Measurements from ENCODE around the gene NRP2. TPM values are rescaled to one million over a fixed set of nuclear protein-coding genes. Genes with fewer than 3 reads are reported as not detected.

Gene NRP2
- total and polyA plus RNA-seq, 2 of the 13 experiments (the other 11 are each of a cell fraction or from before 2014, with no cell fraction given): 0.65 to 1.4 TPM

DNA sequence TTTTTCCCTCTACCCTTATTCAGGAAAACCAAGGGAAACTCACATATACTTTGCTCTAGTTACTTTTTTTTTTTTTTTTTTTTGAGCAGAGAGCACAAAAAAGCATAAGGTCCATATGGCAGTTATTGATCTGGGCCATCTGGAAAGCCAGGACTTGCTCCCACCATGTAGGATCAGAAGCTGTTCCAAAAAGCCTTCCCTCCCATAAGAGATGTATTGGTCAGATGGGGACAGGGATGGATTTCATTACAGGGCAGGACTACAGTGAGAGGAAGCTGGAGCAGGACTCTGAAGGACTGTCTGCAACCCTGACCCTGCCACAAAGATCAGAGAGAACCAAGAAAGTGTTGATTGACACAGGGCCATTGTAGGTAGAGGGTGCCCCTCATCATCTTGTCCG lies 57.3 kb downstream of the NRP2 start:
- no peaks in the 10 kb centered on the region for H3K9me3 ChIP-seq (ENCODE audit: low read length)
- H4K20me1 ChIP-seq (ENCODE audit: insufficient read depth, low read length): no peaks in the 10 kb centered on the region
- no peak for DNase-seq (ENCODE audit: low spot score)
- in situ Hi-C loops (cut with HindIII; ENCODE audit: extremely low pct_ligation_motif_present, low pct_unique_long_range_greater_than_20kb) (no loop called here), intact Hi-C loops (cut with micrococcal nuclease; ENCODE audit: unreplicated experiment) (no loop called here)
- BruUV-seq (replicated peaks): no TSS peak
- H3K4me2 ChIP-seq (ENCODE audit: low read depth, low read length): no peak overlapping the region
- no peak overlapping the region for H3K4me3 ChIP-seq (replicated peaks in 1 of 3; ENCODE audit: insufficient read depth in 1 of 3, low read depth in 2 of 3, low read length in 3 of 3)
- ATAC-seq: no peak
- no peak overlapping the region for H3K9ac ChIP-seq (ENCODE audit: insufficient read depth, low read depth, low read length)
- H3K79me2 ChIP-seq (ENCODE audit: insufficient read depth, low read length): no peaks in the 10 kb centered on the region
- FAIRE-seq: no peak
- no peaks in the 10 kb centered on the region for H3K27me3 ChIP-seq (ENCODE audit: control insufficient read depth in 1 of 2, insufficient read depth in 2 of 2, low read length in 2 of 2)
- no peak overlapping the region for H2AFZ ChIP-seq (ENCODE audit: low read length)
- WGBS (ENCODE audit: low lambda C conversion rate): 44% methylated on average over 1 of the region's 1 CpG
- H3K4me1 ChIP-seq (ENCODE audit: insufficient read depth, low read length): peaks cover 14% of the 10 kb centered on the region
- TF ChIP-seq JUN (CRISPR knock-in tag; IDR thresholded peaks at IDR 0.05) (no peak), NFIB (CRISPR knock-in tag; IDR thresholded peaks at IDR 0.05; ENCODE audit: borderline replicate concordance) (no peak), ZNF75D (CRISPR knock-in tag; IDR thresholded peaks at IDR 0.05; ENCODE audit: borderline replicate concordance) (no peak), PPARG (CRISPR knock-in tag; conservative IDR thresholded peaks at IDR 0.05) (no peak), AGO2 (optimal IDR thresholded peaks at IDR 0.05; ENCODE audit: low read depth, low read length) (no peak)
- TF ChIP-seq, protein P1, sequence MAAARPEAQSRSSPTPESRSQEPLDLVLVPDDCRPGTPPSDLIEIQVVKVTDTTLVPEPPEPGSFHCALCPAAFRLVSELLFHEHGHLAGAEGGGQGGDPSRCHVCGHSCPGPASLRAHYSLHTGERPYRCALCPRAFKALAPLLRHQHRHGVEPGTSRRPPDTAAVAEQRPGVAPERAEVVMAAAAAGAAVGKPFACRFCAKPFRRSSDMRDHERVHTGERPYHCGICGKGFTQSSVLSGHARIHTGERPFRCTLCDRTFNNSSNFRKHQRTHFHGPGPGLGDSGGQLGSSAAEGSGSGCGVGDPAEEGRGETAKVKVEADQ (CRISPR knock-in tag; IDR thresholded peaks at IDR 0.05; ENCODE audit: borderline replicate concordance): no peak
- H3K27ac ChIP-seq (ENCODE audit: extremely low read length, insufficient read depth, low read length): no peak overlapping the region
- POLR2A ChIA-PET: no interaction called here
- no peaks in the 10 kb centered on the region for H3K36me3 ChIP-seq (replicated peaks in 1 of 2; ENCODE audit: control insufficient read depth in 1 of 2, insufficient read depth in 2 of 2, low read length in 2 of 2)
- CTCF ChIA-PET (ENCODE audit: low intra/inter-chr PET ratio, low total read pairs): no interaction called here

DNA sequence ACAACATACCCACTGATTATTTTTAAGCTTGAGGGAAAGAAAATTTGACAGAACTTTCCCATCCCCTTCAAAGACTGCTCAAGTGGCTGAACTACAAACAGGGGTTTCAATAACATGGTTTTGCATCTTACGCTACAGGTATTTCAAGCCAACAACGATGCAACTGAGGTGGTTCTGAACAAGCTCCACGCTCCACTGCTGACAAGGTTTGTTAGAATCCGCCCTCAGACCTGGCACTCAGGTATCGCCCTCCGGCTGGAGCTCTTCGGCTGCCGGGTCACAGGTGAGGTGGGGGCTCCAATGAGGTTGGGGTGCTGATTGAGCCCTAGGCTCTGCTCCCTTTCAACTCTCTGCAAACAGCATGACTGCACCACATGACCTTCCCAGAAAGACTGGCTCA lies 58.1 kb downstream of the NRP2 start:
- CTCF ChIA-PET (ENCODE audit: low intra/inter-chr PET ratio, low total read pairs): no interaction called here

More for the DNA sequence above, 58.1 kb downstream of the NRP2 start:
- Histone ChIP-seq H3K27ac (ENCODE audit: extremely low read length, insufficient read depth, low read length) (no peak overlapping the region), H3K4me2 (ENCODE audit: low read depth, low read length) (no peak overlapping the region), H3K36me3 (replicated peaks in 1 of 2; ENCODE audit: control insufficient read depth in 1 of 2, insufficient read depth in 2 of 2, low read length in 2 of 2) (no peaks in the 10 kb centered on the region), H3K9me3 (ENCODE audit: low read length) (no peaks in the 10 kb centered on the region), H3K4me3 (replicated peaks in 1 of 3; ENCODE audit: insufficient read depth in 1 of 3, low read depth in 2 of 3, low read length in 3 of 3) (no peak overlapping the region), H3K4me1 (ENCODE audit: insufficient read depth, low read length) (peaks cover 18% of the 10 kb centered on the region), H2AFZ (ENCODE audit: low read length) (no peak overlapping the region), H3K79me2 (ENCODE audit: insufficient read depth, low read length) (no peaks in the 10 kb centered on the region), H3K27me3 (ENCODE audit: control insufficient read depth in 1 of 2, insufficient read depth in 2 of 2, low read length in 2 of 2) (no peaks in the 10 kb centered on the region), H3K9ac (ENCODE audit: insufficient read depth, low read depth, low read length) (no peak overlapping the region), H4K20me1 (ENCODE audit: insufficient read depth, low read length) (no peaks in the 10 kb centered on the region)
- in situ Hi-C loops (cut with HindIII; ENCODE audit: extremely low pct_ligation_motif_present, low pct_unique_long_range_greater_than_20kb): no loop called here
- no TSS peak for BruUV-seq (replicated peaks)
- WGBS (ENCODE audit: low lambda C conversion rate): 77% methylated on average over 8 of the region's 8 CpGs
- POLR2A ChIA-PET: no interaction called here
- DNase-seq (ENCODE audit: low spot score): no peak
- no peak for ATAC-seq
- TF ChIP-seq MTA1 (CRISPR knock-in tag; IDR thresholded peaks at IDR 0.05; ENCODE audit: borderline replicate concordance): no peak
- no peak for TF ChIP-seq CCAR2 (optimal IDR thresholded peaks at IDR 0.05; ENCODE audit: low read depth, low read length)
- TF ChIP-seq, protein P2, sequence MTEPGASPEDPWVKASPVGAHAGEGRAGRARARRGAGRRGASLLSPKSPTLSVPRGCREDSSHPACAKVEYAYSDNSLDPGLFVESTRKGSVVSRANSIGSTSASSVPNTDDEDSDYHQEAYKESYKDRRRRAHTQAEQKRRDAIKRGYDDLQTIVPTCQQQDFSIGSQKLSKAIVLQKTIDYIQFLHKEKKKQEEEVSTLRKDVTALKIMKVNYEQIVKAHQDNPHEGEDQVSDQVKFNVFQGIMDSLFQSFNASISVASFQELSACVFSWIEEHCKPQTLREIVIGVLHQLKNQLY (CRISPR knock-in tag; IDR thresholded peaks at IDR 0.05): no peak
- TF ChIP-seq FOSL1 (CRISPR knock-in tag; IDR thresholded peaks at IDR 0.05; ENCODE audit: borderline replicate concordance): no peak
- FAIRE-seq: no peak
- intact Hi-C loops (cut with micrococcal nuclease; ENCODE audit: unreplicated experiment): no loop called here
